GM21381 (cell line): ENCODE data around the gene SCLT1.

ENCODE experiments used
- ATAC-seq: cut with Tn5 transposase; IDR thresholded peaks from one replicate; pipeline ENCODE4 v1.9.1; 2021; ENCODE audit warnings: mild to moderate bottlenecking, moderate library complexity; ENCODE audit not compliant: unreplicated experiment

SCLT1 gene

DNA sequence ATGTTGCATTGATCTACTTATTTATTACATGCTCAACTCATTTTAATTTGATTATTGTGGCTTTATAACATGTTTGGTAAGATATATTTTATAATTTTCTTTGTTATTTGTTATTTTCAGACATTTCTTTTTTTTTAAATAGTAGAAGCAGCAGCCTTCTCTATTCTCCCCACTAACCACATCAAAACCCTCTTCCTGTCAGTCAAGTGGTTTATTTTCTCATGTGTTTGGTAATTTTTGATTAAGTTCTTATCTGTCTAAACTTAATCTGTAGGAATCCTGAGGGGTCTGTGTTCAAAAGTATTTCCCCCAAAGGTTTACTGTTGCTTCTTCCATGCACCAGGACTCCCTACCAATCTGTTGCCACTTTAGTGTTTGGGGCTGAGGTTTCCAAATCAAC, 131.9 kb downstream of the SCLT1 start:
- ATAC-seq = no peak

GRCh38 chr4:128958194-128958593, 135.1 kb downstream of the SCLT1 start:
- no peak for ATAC-seq

- ATAC-seq = no peak
Observed at GRCh38 chr4:128957459-128957858, 135.9 kb downstream of the SCLT1 start.

GRCh38 chr4:128955751-128956150, 137.6 kb downstream of the SCLT1 start:
- no peak for ATAC-seq

DNA sequence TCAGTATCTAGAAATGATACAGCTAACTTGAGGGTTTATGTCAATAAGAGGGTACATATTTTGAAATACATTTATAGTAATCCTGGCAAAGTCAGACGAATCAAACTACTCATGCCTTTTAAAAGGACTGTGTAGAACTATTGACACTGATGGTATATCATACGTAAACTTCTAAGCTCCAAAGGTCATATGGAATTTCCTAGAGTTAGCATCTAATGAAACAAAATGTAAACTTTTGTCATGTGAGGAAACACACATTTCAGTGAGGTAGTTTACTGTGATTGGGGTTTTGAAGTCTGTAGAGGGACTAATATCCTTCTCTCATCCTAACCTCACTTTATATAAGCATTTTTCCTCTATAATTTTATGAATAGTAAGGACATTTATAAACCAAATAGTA, 138.4 kb downstream of the SCLT1 start:
- ATAC-seq = no peak

DNA sequence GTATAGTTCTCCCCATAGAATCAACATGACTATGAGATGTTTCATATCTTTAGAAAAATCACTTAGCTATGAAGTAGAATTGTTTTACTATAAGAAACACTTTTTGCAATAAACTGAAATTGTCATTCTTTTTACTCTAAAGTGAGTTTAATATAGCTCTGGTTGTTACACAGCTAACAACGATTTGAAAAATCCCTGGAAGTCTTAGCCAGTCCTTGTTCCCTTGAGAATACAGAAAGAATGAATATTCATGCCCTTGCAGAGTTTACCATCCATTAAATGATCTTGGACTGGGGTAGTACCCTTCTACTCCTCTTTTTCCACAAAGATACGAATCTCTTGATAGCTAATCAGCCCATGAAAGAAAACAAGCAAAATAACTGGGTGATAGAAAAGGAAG, 142.0 kb downstream of the SCLT1 start:
- ATAC-seq = no peak

DNA sequence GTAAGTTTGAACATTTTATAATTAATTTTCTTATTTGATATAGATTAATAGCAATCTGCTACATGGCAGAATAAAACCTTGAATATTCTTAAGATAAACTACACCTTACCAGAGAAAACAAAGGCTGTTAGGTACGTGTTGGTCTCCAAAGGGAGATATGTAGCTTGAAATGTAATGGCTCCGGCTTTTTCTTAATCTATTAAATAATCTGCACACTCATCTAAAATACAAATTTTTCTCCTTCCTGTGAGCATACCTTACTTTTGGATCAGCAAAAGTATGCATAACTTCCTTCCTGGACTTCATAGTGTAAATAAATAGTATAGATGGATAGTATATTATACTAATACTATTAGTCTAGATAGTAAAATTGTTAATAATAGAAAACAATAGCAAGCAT, 142.5 kb downstream of the SCLT1 start:
- ATAC-seq = no peak

DNA sequence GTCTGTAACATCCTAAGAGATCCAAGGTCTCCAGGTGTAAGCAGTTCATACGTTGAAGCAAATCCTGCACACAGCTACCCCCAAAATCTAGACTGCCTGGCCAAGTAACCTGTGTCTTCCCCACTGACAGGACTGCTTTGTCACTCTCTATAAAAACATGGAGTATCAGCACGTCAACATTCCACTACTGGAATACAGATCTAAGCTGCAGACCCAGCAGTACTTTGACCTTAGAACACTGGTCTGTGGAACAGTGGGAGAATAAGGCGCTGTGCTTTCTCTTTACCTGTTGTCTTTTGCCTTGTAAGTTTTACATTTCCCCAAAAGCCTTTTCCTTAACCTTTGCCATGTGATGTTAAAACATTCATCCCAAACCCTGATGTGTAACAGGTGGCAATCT, 146.4 kb downstream of the SCLT1 start:
- no peak for ATAC-seq

DNA sequence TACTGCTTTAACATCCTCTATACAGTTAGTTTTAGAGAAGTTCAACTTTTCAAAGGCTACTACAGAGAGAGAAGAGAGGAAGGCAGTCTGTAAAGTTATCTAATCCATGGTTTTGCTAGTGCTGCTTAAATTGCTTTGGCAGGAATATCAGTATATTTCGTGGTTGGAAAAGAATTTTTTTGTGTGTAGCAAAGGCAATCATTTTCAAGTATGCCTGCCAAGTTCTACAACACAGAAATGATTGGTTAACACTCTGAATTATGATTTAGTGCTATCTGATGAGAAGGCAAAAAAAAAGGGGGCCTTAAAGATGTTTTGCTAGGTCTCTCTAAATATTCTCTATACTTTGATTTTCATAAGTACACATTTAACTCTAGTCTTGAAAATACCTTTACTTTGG, 150.7 kb downstream of the SCLT1 start:
- no peak for ATAC-seq

GRCh38 chr4:128940971-128941370, 152.4 kb downstream of the SCLT1 start:
- ATAC-seq = no peak

DNA sequence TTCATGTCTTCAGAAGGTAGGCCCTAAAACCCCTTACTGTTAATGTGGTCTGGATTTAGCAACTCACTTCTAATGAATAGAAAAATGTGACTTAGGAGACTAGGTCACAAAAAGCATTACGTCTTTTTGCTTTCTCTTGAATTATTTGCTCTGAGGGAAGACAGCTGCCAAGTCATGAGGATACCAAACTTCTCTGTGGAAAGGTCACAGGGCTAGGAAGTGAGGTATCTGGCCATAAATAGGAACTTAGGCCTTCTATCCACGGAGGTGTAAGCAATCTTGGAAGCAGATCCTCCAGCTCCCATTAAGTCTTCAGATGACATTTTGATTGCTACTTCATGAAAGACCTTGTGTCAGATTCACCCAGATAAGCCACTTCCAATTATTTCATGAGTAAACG, 163.3 kb downstream of the SCLT1 start:
- ATAC-seq = no peak

GRCh38 chr4:128924951-128925350, 168.4 kb downstream of the SCLT1 start:
- ATAC-seq = no peak

- no peak for ATAC-seq
Observed at GRCh38 chr4:128921954-128922353, 171.4 kb downstream of the SCLT1 start.

DNA sequence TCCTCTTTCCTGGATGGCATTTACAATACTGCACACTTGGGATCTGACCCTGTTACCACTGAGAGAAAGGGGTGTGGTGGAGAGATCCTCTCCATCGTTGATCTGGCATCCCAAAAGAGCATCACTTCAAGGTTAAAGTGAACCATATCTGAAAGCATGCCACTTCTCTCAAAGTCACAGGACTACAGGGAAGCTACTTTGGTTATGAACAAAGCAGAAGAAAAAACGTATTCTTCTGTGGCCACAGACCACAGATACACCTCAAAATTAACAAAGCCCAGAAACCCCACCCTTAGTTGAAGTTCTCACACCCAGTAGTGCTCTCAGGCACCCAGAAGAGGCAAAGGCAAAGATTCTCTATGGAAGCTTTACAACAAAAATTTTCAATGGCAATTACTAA, 175.6 kb downstream of the SCLT1 start:
- peak; percentile 67 for ATAC-seq

DNA sequence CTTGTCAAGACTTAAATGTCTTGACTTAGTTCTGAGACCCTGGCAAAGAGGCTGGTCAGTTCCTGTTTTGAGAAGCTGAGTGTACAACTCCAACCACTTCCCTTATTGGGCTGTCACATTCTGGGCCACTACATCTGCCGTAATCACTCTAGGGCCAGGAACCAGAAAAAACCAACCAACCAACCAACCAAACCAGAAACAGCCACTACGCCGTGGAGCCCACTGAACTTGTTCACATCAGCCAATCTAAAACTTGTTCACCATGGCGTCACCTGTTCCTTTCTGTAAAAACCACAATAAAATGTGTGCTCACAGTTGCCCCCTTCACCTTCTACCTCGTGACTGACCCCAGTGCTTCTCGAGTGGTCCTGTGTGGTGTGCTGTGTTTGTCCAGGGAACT, 176.5 kb downstream of the SCLT1 start:
- ATAC-seq = peak; percentile 88

DNA sequence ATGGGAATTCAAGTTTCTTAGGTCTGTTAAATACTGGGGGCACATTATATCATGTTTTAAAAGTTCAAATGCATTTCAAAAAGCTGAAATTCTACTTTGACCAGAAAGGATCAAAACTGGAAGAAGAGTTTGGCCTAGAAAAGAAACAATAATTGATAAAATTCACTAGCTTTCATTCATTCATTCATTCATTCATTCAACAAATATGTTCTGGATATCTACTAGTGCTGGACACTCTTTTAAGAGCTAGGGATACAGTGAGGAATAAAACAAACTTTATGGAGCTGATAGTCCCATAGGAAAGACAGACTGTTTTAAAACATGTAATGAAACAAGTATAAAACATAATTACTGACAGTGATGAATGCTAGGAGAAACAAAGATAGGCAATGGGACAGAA, 177.8 kb downstream of the SCLT1 start:
- no peak for ATAC-seq

DNA sequence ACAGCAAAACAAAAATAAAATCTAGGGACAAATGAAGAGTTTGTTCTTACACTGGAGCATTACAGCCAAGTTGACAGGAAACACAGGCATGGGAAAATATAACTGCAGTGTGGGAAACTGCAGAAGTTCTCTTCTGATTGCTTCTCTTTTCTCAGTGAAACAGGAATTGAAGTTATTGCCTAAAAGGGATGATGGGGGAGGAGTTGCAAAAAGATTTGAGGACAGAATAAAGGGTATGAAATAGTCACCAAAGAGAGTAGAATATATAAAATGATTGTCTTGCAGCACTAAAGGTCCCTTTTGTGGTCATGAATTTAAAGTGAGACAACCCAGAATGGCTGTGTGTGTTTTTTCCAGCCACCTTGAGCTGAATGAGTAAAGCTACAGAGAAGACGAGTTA, 180.1 kb downstream of the SCLT1 start:
- no peak for ATAC-seq

- ATAC-seq = no peak
Observed at GRCh38 chr4:128908735-128909134, 184.6 kb downstream of the SCLT1 start.

DNA sequence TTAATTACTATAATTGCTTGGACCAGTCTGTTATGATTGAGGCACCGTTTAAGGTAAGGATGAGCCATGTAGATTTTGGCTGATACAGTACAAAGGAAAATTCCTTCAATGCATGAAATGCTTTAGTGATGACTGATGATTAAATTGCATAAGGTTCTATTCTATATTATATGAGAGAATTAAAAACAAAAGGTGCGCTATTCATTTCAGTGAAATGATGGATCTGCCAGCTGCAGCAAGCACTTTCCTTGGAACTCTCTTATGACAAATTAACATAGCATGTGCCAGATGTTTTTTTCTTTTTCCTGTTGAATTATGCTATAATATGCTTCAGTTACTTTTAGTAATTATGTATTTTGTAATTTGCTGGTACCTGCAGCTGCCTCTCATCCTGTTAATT, 185.4 kb downstream of the SCLT1 start:
- no peak for ATAC-seq

DNA sequence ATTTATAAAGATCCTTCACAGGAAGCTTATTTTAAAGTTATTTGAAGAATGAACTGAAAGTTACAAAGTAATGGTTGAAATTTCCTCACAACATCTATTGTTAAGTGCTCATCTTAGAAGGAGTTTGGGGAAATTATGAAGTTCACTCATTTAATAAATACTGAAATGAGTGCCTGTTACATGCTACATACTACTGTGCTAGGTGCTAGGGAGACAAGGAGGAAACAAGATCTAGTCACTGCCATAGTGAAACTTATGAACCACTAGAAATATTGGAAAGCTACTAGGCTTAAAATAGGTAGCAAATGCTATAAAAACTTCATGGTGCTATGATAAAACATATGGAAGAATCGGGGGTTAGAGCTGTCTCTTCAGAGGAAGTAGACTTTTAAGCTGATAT, 186.8 kb downstream of the SCLT1 start:
- ATAC-seq = no peak

DNA sequence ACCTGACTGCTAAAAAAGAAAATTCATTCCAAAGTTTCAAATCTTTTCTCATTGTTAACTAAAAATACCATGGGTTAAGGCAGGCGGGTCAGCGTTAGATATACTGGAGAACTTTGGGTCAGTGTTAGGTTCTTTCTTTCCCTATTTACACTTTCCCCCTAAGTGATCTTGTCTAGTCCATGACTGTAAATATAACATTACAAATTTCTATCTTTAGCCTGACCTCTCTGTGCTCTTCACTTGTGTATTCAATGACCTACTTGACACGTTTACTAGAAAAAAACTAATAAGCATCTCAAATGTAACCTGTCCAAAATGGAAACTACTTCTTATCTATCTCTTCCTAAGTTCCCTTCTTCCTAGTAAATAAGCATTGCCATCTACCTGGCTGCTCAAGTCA, 188.5 kb downstream of the SCLT1 start:
- no peak for ATAC-seq

DNA sequence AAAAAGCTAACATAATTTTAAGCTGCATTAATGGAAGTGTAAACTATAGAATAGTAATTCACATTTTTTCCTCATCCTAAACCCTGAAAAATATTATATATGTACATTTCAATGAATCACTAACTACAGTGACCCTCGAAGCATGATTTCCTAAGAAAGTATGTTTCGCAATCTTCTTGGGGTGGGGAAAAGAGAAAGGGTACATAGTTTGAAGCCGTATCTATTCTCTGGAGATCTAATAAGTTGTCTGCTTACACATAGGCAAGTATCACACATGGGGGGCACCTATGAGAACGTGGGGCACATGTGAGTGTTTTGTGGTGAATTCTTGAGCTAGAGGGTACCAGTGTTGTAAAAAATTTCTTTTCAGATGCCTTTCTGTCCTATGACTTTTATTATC, 212.7 kb downstream of the SCLT1 start:
- no peak for ATAC-seq

DNA sequence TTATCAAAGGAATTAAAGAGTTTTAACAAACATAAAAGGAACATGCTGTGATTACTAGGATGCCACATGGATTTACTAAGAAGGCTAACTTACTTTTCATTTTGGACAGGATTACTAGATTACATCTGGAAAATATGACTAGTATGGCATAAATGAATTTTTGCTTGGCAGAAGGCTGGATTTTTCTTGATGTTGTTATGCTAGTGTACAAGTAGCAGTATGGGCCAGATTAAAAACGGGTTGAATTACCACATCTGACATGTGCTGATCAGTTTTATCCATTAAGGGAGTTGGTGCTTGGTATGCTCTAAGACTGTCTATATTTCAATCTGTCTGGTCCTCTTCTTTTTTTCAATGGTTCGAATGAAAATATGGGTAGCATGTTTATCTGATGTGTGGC, 213.4 kb downstream of the SCLT1 start:
- no peak for ATAC-seq

DNA sequence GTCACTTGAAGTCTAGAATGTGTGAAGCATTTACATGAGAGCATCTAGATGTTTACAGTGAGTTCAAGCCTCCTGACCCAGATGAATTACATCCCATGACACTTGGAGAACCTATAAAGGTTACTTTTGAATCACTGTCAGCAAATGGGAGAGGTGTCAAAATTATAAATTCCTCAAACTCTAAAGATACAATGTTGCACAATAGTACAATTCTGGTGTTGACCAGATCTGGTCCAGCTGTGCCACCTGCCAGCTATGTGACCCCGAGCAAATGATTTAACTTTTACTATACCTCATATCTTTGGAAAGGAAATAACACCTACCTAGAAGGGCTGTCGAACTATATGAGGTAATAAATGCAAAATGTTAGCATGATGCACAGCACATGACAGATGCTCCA, 214.1 kb downstream of the SCLT1 start:
- no peak for ATAC-seq
